ENCODE data around the gene NAV2.
A peak's percentile ranks its signal among the peaks of the same experiment; 100 is the strongest.

The NAV2 gene

GRCh38 chr11:19704213-19704612 is 8.4 kb upstream of the NAV2 start:
- no peak for TF ChIP-seq CTCF (IDR thresholded peaks at IDR 0.05; ENCODE audit: borderline replicate concordance, control extremely low read depth, extremely low read depth, insufficient read depth, missing control alignments)
- in situ Hi-C loops (cut with MboI; ENCODE audit: low sequenced_read_pairs, unreplicated experiment), result no loop called here
- no peak for DNase-seq (ENCODE audit: low spot score)

- TF ChIP-seq CTCF (IDR thresholded peaks at IDR 0.05; ENCODE audit: borderline replicate concordance, control extremely low read depth, extremely low read depth, insufficient read depth, missing control alignments), result no peak
- DNase-seq (ENCODE audit: low spot score), result no peak
- in situ Hi-C loops (cut with MboI; ENCODE audit: low sequenced_read_pairs, unreplicated experiment), result no loop called here
Measured at GRCh38 chr11:19705936-19706335, 6.7 kb upstream of the NAV2 start.

GRCh38 chr11:19711911-19712280 is 741 bp upstream of the NAV2 start:
- no peak for TF ChIP-seq CTCF (IDR thresholded peaks at IDR 0.05; ENCODE audit: borderline replicate concordance, control extremely low read depth, extremely low read depth, insufficient read depth, missing control alignments)
- DNase-seq (ENCODE audit: low spot score), result peak; percentile 17
- in situ Hi-C loops (cut with MboI; ENCODE audit: low sequenced_read_pairs, unreplicated experiment), result no loop called here

- DNase-seq (ENCODE audit: low spot score), result peak; percentile 16
- TF ChIP-seq CTCF (IDR thresholded peaks at IDR 0.05; ENCODE audit: borderline replicate concordance, control extremely low read depth, extremely low read depth, insufficient read depth, missing control alignments), result no peak
- in situ Hi-C loops (cut with MboI; ENCODE audit: low sequenced_read_pairs, unreplicated experiment), result no loop called here
Measured at GRCh38 chr11:19713196-19714021, 772 bp downstream of the NAV2 start.

- TF ChIP-seq CTCF (IDR thresholded peaks at IDR 0.05; ENCODE audit: borderline replicate concordance, control extremely low read depth, extremely low read depth, insufficient read depth, missing control alignments), result no peak
- in situ Hi-C loops (cut with MboI; ENCODE audit: low sequenced_read_pairs, unreplicated experiment), result no loop called here
- DNase-seq (ENCODE audit: low spot score), result peak; percentile 17
Measured at GRCh38 chr11:19714022-19714386, 1.4 kb downstream of the NAV2 start.

- in situ Hi-C loops (cut with MboI; ENCODE audit: low sequenced_read_pairs, unreplicated experiment), result no loop called here
Measured at GRCh38 chr11:19714387-19715363, 2.0 kb downstream of the NAV2 start.

More at GRCh38 chr11:19714387-19715363, 2.0 kb downstream of the NAV2 start:
- DNase-seq (ENCODE audit: low spot score), result no peak
- TF ChIP-seq CTCF (IDR thresholded peaks at IDR 0.05; ENCODE audit: borderline replicate concordance, control extremely low read depth, extremely low read depth, insufficient read depth, missing control alignments), result no peak
